NCI-H2227 (cell line): ENCODE measurements around the gene INPP5E.

Experiments used
- DNase-seq: peaks from one replicate; lab custom pipeline; 2025; ENCODE audit not compliant: unreplicated experiment; lab: John Stamatoyannopoulos, UW

The INPP5E gene

GRCh38 chr9:136474021-136474640 lies 34.5 kb upstream of the INPP5E start:
- DNase-seq: no peak

DNA sequence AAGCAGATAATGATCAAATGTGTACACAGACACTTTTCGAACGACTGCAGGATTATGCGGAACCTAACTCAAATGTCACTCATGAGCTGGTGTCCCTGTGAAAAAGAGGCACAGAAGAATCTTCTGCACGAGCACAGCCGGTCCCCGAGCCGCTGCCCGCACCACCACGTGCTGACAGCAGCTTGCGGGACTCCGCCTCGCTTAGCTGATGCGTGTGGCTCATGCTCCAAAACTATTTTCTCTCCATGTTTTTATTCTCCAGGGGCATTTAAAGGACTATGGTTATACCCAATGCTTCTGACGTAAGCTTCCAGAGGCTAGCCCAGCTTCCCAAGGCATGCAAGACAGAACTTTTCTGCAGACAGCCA lies 33.7 kb upstream of the INPP5E start:
- no peak for DNase-seq

- DNase-seq: no peak
Observed at GRCh38 chr9:136472640-136473353, 33.2 kb upstream of the INPP5E start.

GRCh38 chr9:136471802-136472487 lies 32.3 kb upstream of the INPP5E start:
- no peak for DNase-seq

DNA sequence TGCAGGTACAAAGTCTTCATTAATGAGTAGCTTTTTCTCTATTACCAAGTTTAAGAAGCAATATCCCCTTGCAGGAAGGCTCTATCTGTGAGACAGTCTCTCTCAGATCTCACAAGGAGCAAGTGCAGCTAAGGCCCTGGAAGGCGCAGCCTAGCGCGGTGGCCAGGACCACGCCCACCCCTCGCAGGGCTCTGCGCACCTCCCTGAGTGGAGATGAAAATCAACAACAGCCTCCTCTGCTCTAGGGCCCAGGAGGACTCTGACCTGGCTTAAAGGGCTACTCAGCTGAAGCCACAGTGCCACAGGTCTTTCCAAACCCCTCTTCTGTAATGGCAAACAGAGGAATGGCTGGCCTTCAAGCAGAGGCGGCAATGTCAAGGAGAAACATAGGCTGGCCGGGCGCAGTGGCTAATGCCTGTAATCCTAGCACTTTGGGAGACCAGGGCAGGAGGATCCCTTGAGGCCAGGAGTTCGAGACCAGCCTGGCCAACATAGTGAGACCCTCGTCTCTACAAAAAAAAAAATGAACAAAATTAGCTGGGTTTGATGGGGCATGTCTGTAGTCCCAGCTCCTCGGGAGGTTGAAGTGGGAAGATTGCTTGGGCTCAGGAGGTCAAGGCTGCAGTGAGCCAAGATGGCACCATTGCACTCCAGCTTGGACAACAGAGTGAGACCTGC lies 31.3 kb upstream of the INPP5E start:
- DNase-seq: peak; percentile 41

DNA sequence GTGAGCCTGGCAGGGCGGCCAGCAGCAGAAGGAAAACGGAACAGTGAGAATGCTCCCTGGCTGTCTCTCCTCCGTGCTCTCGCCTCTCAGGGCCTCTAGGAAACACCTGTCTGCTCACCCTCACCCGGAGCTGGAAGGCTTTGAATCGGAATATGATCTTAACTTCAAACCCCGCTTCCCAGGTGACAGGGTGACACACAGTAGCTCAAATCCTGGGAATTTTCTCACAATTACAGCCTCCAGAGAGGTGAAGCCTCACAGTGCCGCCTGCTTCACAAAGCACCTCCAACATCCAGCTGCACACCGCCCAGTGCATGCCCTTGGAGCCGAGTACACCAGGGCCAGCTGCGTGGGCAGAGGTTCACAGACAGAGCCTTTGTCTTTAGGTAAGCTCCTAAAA lies 30.7 kb upstream of the INPP5E start:
- DNase-seq: no peak

GRCh38 chr9:136467766-136468165 lies 28.1 kb upstream of the INPP5E start:
- DNase-seq: no peak

DNA sequence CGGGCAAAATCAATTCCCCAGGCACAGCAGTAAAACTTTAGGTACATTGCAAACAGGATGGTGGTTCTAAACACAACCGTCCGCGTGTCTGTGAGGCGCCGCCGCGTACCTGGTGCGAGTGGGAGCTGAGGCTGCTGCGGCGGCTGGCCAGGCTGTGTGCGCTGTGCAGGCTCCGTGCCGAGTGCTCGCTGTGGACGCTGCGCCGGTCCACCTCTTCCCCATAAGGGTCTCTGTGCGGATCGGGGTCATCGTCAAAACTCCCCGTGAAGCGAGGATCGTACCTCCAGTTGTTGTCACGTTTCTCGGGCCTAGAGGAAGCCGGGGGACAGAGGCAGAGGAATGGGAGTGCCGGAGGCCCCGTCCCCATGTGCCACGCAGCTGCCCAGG lies 26.5 kb upstream of the INPP5E start:
- DNase-seq: no peak

- no peak for DNase-seq
Observed at GRCh38 chr9:136465500-136466154, 26.0 kb upstream of the INPP5E start.

DNA sequence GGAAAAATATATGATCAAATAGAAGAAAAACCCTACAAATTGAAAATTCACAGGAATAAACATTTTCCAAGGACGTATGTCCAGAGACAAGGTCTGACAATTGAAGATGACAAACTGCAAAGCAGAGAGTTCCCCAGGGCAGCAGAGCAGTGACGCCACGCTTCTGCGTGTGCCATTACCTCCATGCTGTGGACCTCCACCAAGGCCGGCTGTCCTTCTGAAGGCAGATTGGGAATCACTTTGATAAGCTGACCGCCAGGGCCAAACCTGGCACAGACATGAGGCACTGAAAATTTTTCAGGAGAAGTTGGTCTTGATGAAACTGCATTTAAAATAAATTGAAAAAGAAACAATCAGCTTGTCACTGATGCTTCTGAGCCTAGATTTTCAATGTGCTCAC lies 24.6 kb upstream of the INPP5E start:
- no peak for DNase-seq

DNA sequence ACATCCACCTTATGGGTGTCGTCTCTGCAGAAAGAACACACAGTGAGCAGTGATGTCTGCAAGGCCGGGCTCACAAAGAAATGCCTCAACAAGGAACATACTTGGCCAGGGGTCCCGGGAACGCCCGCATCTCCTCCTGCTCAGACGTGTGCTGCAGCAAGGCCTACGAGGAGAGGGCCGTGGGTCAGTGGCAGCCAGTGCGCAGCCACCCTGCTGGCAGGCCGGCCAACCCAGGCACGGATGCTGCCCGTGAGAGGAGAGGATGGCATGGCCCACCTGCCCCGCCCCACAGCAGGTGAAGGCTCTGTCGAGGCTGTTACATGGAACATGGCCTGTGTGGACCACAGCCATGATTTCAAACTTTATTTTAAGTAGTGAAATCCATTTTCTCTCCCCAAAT lies 23.9 kb upstream of the INPP5E start:
- no peak for DNase-seq

DNA sequence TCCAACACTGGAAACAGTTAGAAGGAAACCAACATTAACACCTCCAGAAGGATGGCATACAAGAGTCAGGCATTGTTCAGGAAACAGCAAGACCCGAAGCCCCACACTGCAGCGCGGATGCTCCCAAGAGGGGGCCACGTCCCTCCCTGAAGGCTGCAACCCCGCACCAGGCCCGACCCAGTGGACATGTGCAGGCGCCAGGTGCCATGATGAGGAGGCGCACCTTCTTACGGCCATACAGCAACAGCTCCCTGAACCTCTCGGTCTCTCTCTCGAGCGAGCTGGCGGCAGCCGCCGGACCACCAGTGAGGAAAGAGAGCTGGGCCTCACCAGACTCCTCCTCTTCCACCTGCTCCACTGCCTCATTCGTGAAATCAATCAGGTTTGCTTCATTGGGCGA lies 23.0 kb upstream of the INPP5E start:
- DNase-seq: no peak

GRCh38 chr9:136460772-136461325 lies 21.2 kb upstream of the INPP5E start:
- DNase-seq: no peak

DNA sequence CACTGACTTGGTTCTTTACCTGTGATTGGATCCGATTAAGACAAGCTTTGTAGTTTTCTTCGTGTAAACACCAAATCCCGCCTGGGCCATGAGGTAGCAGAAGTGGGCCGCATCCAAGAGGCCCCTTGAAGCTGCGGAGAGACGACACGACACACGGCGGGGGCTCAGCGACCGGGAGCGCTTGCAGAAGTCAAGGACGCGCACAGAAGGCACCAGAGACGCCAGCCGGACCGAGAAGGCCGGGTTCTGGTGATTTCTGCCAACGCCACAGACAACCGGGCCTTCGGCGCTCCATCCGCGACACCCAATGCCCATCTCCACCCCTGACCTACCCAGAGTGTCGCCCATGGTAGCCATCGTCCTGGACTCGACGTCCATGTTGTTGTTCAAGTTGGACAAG lies 19.8 kb upstream of the INPP5E start:
- no peak for DNase-seq

- no peak for DNase-seq
Observed at GRCh38 chr9:136457326-136457725, 17.7 kb upstream of the INPP5E start.

- no peak for DNase-seq
Observed at GRCh38 chr9:136456258-136456657, 16.6 kb upstream of the INPP5E start.

DNA sequence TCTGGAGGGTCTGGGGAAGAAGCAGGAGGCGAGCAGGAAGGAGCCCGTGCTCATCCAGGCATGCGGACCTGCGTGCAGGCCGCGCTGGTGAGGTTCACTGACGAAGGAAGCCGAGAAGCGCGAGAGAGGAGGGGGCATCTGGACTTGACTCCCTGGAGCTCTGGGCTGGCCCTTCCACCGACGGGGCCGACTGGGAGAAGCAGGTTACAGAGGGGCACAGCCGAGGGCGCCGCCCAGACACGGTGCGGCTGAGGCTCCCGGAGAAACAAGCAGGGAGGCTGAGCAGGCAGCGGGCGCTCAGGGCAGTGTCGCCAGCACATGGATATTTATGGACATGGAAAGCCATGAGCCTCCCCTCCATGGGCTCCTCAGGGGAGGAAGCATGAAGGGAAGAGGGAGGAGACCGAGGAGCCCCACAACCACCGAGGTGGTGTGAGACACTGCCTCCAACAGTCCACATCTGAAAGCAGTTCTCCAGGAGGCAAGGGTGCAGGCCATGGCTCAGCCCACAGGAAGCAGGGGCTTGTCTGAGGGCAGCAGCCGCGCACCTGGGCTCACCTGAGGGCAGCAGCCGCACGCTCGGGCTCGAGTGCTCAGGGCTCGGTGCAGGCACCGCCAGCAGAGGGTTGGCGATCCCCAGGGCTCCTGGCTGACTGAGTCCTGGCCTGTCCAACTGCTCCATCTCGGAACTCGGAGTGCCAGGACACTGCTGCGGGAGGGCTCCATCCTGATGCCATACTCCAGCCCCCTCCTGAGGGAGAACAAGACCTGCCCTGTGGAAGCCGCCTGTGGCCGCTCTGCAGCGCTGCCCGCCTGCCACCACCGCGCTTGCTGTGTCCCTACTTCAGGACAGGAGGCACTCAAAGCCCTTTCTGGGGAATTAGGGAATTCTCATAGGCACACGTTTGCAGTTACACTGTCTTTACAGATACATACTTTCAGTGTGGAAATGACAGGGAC lies 15.7 kb upstream of the INPP5E start:
- no peak for DNase-seq

DNA sequence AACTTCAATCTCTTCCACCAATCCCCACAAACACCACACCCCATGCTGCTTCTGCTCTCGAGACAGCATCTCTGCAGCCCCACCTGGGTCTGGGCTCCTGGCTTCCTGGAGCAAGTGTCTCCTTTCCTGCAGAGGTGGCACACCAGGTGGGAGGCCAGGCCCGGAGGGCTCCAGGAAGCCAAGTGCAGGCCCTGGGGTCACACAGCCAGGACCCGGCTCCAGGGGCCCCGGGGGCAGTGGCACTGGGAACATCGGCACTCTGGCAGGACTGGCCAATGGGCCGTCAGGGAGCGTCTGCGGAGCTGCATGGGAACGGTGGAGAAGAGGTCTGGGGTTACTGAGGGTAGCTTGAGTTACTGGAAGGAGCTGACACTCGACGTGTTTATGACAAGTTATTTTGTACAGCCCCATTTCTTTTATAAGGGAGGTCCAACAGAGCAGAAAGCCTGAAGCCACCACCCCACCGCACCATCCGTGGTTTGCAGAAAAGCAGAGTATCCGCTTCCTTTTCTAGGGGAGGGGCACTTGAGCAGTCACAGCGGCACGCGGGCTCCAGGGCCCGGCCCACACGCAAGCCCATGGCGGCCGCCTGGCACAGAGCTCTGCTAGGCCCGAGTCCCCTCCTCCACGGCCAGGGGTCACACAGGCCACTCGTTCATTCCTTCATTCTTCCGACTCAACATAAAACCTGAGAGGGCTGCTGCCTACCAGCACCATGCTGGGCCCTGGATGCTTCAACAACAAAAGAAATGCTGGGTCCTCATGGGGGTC lies 14.6 kb upstream of the INPP5E start:
- no peak for DNase-seq

DNA sequence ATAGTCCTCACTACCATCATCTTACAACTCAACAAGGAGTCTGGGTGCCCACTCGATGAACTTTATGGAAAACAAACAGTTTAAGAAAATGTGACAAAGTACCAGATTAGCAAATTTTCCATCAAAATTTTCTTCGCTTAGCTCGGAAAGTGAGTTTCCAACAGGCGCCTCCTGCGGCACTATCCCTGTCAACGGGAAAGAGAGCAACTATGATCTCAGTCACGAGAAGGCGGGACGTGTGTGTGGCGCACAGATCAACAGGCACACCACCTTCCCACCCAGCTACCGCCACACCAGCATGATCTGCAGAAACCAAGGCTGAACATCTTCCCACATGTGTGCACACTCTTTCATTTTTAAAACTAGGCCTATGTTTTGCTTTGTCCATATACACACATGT lies 13.7 kb upstream of the INPP5E start:
- no peak for DNase-seq
